SK-N-MC (cell line): Measurements from ENCODE around the gene ZNF460.

ENCODE experiments used
- EZH2 ChIP-seq: fragments of 200-600 bp; sonication (generic); IDR thresholded peaks from one replicate; pipeline ENCODE4 v1.6.1; 2017; ENCODE audit warnings: antibody characterized with exemption
- FOXP2 ChIP-seq: optimal IDR thresholded peaks from 2 replicates; pipeline ENCODE3; 2011; ENCODE audit warnings: mild to moderate bottlenecking, moderate library complexity; ENCODE audit not compliant: insufficient read depth; ENCODE audit errors: extremely low read length, control extremely low read depth
- POLR2AphosphoS5 ChIP-seq: IDR thresholded peaks from 2 replicates; pipeline ENCODE4 v1.6.1; 2012; ENCODE audit warnings: mild to moderate bottlenecking, low read depth, low read length, borderline replicate concordance

GRCh38 chr19:57245066-57245465 lies 35.2 kb upstream of the ZNF460 start:
- TF ChIP-seq POLR2AphosphoS5 (no peak), EZH2 (no peak), FOXP2 (no peak)
